Measurements from ENCODE around the gene SLC25A29. TPM values are rescaled to one million over a fixed set of nuclear protein-coding genes. Genes with fewer than 3 reads are reported as not detected.

SLC25A29 gene
- total and polyA plus RNA-seq, 2 of the 8 experiments (the other 6 are each of a cell fraction or from before 2014, with no cell fraction given) = 135 to 177 TPM

DNA sequence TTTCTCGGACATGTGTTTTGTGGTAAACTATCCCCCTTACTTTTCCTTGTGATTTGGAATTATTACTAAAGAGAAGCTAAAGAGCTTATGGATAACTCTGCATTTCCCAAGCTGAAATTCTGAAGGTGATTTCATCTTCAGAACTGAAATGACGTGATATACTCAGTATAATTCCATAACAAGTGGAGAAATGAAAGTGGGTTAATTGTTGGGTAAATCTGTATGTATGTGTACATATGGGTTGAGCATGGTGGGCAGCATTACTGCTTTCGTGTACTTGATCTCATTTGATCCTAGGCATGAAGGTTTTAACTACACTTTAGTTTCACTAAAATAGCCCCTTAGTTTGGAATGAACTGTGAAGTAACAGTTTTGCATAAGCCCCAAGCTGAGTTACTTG lies 63.2 kb downstream of the SLC25A29 start (continued):
- TF ChIP-seq EP300 (IDR thresholded peaks at IDR 0.05; ENCODE audit: borderline replicate concordance in 1 of 2, low read depth in 2 of 2, low read length in 2 of 2) (no peak), SIRT6 (IDR thresholded peaks at IDR 0.05; ENCODE audit: low read length) (no peak), RAD21 (IDR thresholded peaks at IDR 0.05 in 1 of 2, conservative IDR thresholded peaks at IDR 0.05 in 1 of 2; ENCODE audit: low read depth in 2 of 2, low read length in 2 of 2) (no peak), CEBPB (IDR thresholded peaks at IDR 0.05; ENCODE audit: low read depth, low read length) (no peak), ASH2L (IDR thresholded peaks at IDR 0.05; ENCODE audit: low read length) (no peak), CTBP2 (IDR thresholded peaks at IDR 0.05; ENCODE audit: borderline replicate concordance, insufficient read depth, insufficient read length, low read length) (no peak)

Data from H1 (cell line).